Peyer's patch (tissue), 4 donors: ENCODE results near the gene LINC00237.

Experiments used
- POLR2A ChIP-seq, 2 donors: fragments of 450-650 bp; IDR thresholded peaks; one replicate each; pipeline ENCODE4 v1.5.1; 2017; ENCODE audit warnings: antibody characterized with exemption in 2 of 2, mild to moderate bottlenecking in 2 of 2, moderate library complexity in 2 of 2
- TF ChIP-seq, protein P1 (sequence below), 6 experiments: fragments of 450-650 bp in 4 of 6; fragments of 200-600 bp in 2 of 6; sonication (generic) in 1 of 6; IDR thresholded peaks; one replicate each; pipeline ENCODE4 v1.5.1; 2017 to 2019; ENCODE audit warnings: antibody characterized with exemption in 6 of 6, mild to moderate bottlenecking in 3 of 6, moderate library complexity in 1 of 6

DNA sequence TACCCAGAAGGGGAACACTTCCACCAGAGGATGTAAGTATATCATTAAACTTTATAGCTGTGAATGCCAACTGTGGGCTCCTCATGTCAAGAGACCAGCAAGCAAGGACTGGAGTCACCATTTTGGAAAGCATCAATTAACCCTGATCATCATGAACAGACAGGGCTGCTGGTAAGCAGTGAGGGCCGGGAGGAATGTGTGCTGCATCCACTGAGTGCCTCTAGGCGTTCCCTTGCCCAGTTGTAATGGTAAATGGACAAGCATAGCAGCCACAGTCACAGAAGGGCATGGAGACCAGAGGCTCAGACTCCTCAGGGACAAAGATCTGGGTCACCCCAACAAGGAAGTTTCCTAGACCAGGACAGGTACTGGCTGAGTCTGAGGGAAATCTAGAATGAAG, 23.6 kb downstream of the LINC00237 start:
- TF ChIP-seq, protein P1, sequence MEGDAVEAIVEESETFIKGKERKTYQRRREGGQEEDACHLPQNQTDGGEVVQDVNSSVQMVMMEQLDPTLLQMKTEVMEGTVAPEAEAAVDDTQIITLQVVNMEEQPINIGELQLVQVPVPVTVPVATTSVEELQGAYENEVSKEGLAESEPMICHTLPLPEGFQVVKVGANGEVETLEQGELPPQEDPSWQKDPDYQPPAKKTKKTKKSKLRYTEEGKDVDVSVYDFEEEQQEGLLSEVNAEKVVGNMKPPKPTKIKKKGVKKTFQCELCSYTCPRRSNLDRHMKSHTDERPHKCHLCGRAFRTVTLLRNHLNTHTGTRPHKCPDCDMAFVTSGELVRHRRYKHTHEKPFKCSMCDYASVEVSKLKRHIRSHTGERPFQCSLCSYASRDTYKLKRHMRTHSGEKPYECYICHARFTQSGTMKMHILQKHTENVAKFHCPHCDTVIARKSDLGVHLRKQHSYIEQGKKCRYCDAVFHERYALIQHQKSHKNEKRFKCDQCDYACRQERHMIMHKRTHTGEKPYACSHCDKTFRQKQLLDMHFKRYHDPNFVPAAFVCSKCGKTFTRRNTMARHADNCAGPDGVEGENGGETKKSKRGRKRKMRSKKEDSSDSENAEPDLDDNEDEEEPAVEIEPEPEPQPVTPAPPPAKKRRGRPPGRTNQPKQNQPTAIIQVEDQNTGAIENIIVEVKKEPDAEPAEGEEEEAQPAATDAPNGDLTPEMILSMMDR (IDR thresholded peaks at IDR 0.05), result no peak
- TF ChIP-seq POLR2A (IDR thresholded peaks at IDR 0.05), result no peak
